Right lobe of liver (tissue), 4 donors: ENCODE data around the gene TBC1D5.

Source experiments
- POLR2A ChIP-seq: fragments of 450-650 bp; IDR thresholded peaks from one replicate; pipeline ENCODE4 v1.6.1; 2017; ENCODE audit warnings: antibody characterized with exemption, mild to moderate bottlenecking
- TF ChIP-seq, protein P1 (sequence below), 4 donors: fragments of 200-600 bp in 3 of 4; fragments of 450-650 bp in 1 of 4; IDR thresholded peaks; one replicate each; pipeline versions ENCODE4 v1.5.1 to v1.8.0; 2016 to 2022; ENCODE audit warnings: antibody characterized with exemption in 4 of 4, mild to moderate bottlenecking in 2 of 4
- donor health status: DM: no; HTN: no; CAD: no.
- donor health status: DM: no; HTN: no; CAD: no.
- donor health status: DM: no; HTN: yes; CAD: no.

DNA sequence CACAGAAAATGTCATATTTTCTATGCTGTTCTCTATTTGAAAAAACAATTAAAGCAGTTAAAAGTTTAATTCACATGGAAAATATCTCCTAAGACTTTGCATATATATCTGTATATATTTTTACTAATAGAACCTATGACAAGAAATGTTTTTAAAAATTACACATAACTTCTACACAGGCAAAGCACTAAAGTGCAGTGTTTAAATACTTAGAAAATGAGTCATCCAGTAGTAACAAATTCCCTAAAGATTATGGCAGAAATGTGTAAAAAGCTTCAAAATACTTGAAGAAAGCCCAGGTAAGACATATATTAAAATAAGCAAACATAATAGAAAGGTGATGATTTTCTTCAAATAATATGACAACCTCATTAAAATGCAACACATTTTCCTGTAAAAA, 236.6 kb downstream of the TBC1D5 start:
- TF ChIP-seq, protein P1, sequence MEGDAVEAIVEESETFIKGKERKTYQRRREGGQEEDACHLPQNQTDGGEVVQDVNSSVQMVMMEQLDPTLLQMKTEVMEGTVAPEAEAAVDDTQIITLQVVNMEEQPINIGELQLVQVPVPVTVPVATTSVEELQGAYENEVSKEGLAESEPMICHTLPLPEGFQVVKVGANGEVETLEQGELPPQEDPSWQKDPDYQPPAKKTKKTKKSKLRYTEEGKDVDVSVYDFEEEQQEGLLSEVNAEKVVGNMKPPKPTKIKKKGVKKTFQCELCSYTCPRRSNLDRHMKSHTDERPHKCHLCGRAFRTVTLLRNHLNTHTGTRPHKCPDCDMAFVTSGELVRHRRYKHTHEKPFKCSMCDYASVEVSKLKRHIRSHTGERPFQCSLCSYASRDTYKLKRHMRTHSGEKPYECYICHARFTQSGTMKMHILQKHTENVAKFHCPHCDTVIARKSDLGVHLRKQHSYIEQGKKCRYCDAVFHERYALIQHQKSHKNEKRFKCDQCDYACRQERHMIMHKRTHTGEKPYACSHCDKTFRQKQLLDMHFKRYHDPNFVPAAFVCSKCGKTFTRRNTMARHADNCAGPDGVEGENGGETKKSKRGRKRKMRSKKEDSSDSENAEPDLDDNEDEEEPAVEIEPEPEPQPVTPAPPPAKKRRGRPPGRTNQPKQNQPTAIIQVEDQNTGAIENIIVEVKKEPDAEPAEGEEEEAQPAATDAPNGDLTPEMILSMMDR (IDR thresholded peaks at IDR 0.05), result no peak
- TF ChIP-seq POLR2A, result no peak
